ENCODE data around the gene FRMD4A.

FRMD4A gene

DNA sequence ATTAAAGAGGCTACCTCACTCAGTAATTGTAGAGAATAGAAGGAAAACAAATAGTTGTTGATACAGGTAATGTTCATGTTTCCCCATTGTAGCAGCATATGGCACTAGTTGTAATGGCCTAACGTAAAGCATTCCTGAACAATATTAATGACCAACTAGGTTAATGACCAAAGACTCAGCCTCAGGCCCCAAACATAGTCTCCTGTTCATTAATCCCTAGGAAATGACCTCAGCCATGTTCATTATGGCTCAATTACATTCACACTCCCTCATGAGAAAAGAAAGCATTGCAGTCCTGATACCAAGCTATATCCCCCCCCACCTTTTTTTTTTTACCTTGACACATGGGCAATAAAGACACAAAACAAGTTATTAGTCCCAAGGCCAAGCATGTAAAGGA lies 12.7 kb downstream of the FRMD4A start:
- Histone ChIP-seq H3K27ac (ENCODE audit: low read depth, low read length) (no peak overlapping the region), H3K9me3 (ENCODE audit: insufficient read depth, low read depth, low read length) (no peaks in the 10 kb centered on the region), H3K4me3 (ENCODE audit: low read length) (no peak overlapping the region), H3K36me3 (ENCODE audit: insufficient read depth, low read length) (no peaks in the 10 kb centered on the region), H3K27me3 (ENCODE audit: insufficient read depth, low read length) (no peaks in the 10 kb centered on the region), H3K9ac (ENCODE audit: low read depth, low read length) (no peak overlapping the region), H3K4me1 (ENCODE audit: insufficient read depth, low read length) (no peaks in the 10 kb centered on the region)
- 91% methylated on average over 1 of the region's 1 CpG for WGBS

- Histone ChIP-seq H3K4me1 (ENCODE audit: insufficient read depth, low read length) (no peaks in the 10 kb centered on the region), H3K36me3 (ENCODE audit: insufficient read depth, low read length) (no peaks in the 10 kb centered on the region), H3K9me3 (ENCODE audit: insufficient read depth, low read depth, low read length) (no peaks in the 10 kb centered on the region), H3K27me3 (ENCODE audit: insufficient read depth, low read length) (no peaks in the 10 kb centered on the region), H3K4me3 (ENCODE audit: low read length) (no peak overlapping the region), H3K9ac (ENCODE audit: low read depth, low read length) (no peak overlapping the region), H3K27ac (ENCODE audit: low read depth, low read length) (no peak overlapping the region)
- WGBS: 99% methylated on average over 3 of the region's 4 CpGs
Measured at GRCh38 chr10:14312014-14312413, 18.7 kb downstream of the FRMD4A start.

- Histone ChIP-seq H3K4me3 (ENCODE audit: low read length) (no peak overlapping the region), H3K27me3 (ENCODE audit: insufficient read depth, low read length) (no peaks in the 10 kb centered on the region), H3K9ac (ENCODE audit: low read depth, low read length) (no peak overlapping the region), H3K27ac (ENCODE audit: low read depth, low read length) (no peak overlapping the region), H3K36me3 (ENCODE audit: insufficient read depth, low read length) (no peaks in the 10 kb centered on the region), H3K9me3 (ENCODE audit: insufficient read depth, low read depth, low read length) (no peaks in the 10 kb centered on the region), H3K4me1 (ENCODE audit: insufficient read depth, low read length) (no peaks in the 10 kb centered on the region)
- 91% methylated on average over 6 of the region's 6 CpGs for WGBS
Measured at GRCh38 chr10:14311206-14311957, 19.3 kb downstream of the FRMD4A start.

GRCh38 chr10:14309593-14309992 lies 21.1 kb downstream of the FRMD4A start:
- Histone ChIP-seq H3K36me3 (ENCODE audit: insufficient read depth, low read length) (no peaks in the 10 kb centered on the region), H3K4me1 (ENCODE audit: insufficient read depth, low read length) (no peaks in the 10 kb centered on the region), H3K27me3 (ENCODE audit: insufficient read depth, low read length) (no peaks in the 10 kb centered on the region), H3K27ac (ENCODE audit: low read depth, low read length) (no peak overlapping the region), H3K9me3 (ENCODE audit: insufficient read depth, low read depth, low read length) (no peaks in the 10 kb centered on the region), H3K9ac (ENCODE audit: low read depth, low read length) (no peak overlapping the region), H3K4me3 (ENCODE audit: low read length) (no peak overlapping the region)
- WGBS: 89% methylated on average over 10 of the region's 10 CpGs

- H3K9ac ChIP-seq (ENCODE audit: low read depth, low read length): no peak overlapping the region
- H3K4me1 ChIP-seq (ENCODE audit: insufficient read depth, low read length): no peaks in the 10 kb centered on the region
- H3K9me3 ChIP-seq (ENCODE audit: insufficient read depth, low read depth, low read length): no peaks in the 10 kb centered on the region
- H3K36me3 ChIP-seq (ENCODE audit: insufficient read depth, low read length): no peaks in the 10 kb centered on the region
- H3K4me3 ChIP-seq (ENCODE audit: low read length): no peak overlapping the region
- 98% methylated on average over 5 of the region's 5 CpGs for WGBS
- no peaks in the 10 kb centered on the region for H3K27me3 ChIP-seq (ENCODE audit: insufficient read depth, low read length)
- no peak overlapping the region for H3K27ac ChIP-seq (ENCODE audit: low read depth, low read length)
Measured at GRCh38 chr10:14306190-14306589, 24.5 kb downstream of the FRMD4A start.

- H3K27me3 ChIP-seq (ENCODE audit: insufficient read depth, low read length): no peaks in the 10 kb centered on the region
- no peak overlapping the region for H3K9ac ChIP-seq (ENCODE audit: low read depth, low read length)
- no peak overlapping the region for H3K4me3 ChIP-seq (ENCODE audit: low read length)
- WGBS: 96% methylated on average over 5 of the region's 5 CpGs
- no peak overlapping the region for H3K27ac ChIP-seq (ENCODE audit: low read depth, low read length)
- H3K36me3 ChIP-seq (ENCODE audit: insufficient read depth, low read length): no peaks in the 10 kb centered on the region
- no peaks in the 10 kb centered on the region for H3K9me3 ChIP-seq (ENCODE audit: insufficient read depth, low read depth, low read length)
- no peaks in the 10 kb centered on the region for H3K4me1 ChIP-seq (ENCODE audit: insufficient read depth, low read length)
Measured at GRCh38 chr10:14304046-14304445, 26.7 kb downstream of the FRMD4A start.

DNA sequence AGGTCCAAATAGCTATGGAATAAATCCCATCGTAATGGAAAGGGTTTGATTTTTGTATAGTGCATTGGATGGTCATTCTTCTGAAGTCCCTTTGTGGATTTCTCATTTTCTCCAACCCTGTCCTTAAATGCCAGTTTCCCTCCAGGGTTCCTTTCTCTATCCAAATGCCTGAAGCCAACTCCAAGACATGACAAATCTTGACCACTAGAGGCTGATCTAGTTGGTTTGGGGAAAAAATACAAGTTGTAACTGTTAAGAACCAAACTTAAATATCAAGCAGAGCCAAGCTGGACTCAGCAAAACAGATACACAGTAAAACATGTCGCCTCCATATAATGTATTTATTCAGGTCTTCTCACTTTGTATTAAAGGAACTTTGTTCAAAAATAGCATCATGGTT lies 28.7 kb downstream of the FRMD4A start:
- H3K4me3 ChIP-seq (ENCODE audit: low read length): no peak overlapping the region
- H3K4me1 ChIP-seq (ENCODE audit: insufficient read depth, low read length): no peaks in the 10 kb centered on the region
- no peaks in the 10 kb centered on the region for H3K9me3 ChIP-seq (ENCODE audit: insufficient read depth, low read depth, low read length)
- H3K27me3 ChIP-seq (ENCODE audit: insufficient read depth, low read length): no peaks in the 10 kb centered on the region
- no peak overlapping the region for H3K27ac ChIP-seq (ENCODE audit: low read depth, low read length)
- 100% methylated on average over 1 of the region's 2 CpGs for WGBS
- H3K9ac ChIP-seq (ENCODE audit: low read depth, low read length): no peak overlapping the region
- no peaks in the 10 kb centered on the region for H3K36me3 ChIP-seq (ENCODE audit: insufficient read depth, low read length)

DNA sequence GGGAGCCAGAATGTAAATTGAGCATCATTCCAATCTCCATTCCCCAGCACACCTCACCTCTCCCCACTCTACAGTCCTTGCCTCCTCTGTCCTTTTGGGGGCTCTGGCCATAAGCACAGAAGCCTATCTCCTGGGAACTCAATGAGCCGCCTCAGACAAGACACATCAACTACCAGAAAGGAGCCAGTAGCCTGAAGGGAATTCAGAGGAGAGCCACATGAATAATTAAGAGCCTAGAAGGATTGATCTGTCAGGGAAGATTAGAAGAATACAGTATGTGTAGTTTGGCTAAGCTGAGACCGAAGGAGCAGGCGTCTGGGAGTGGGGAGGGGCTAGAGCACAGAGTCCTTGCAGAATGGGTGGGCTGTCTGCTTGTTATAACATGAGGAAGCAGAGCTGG lies 31.2 kb downstream of the FRMD4A start:
- no peak overlapping the region for H3K27ac ChIP-seq (ENCODE audit: low read depth, low read length)
- H3K4me3 ChIP-seq (ENCODE audit: low read length): no peak overlapping the region
- no peaks in the 10 kb centered on the region for H3K27me3 ChIP-seq (ENCODE audit: insufficient read depth, low read length)
- H3K36me3 ChIP-seq (ENCODE audit: insufficient read depth, low read length): no peaks in the 10 kb centered on the region
- no peak overlapping the region for H3K9ac ChIP-seq (ENCODE audit: low read depth, low read length)
- WGBS: 80% methylated on average over 3 of the region's 3 CpGs
- H3K9me3 ChIP-seq (ENCODE audit: insufficient read depth, low read depth, low read length): no peaks in the 10 kb centered on the region
- H3K4me1 ChIP-seq (ENCODE audit: insufficient read depth, low read length): no peaks in the 10 kb centered on the region

GRCh38 chr10:14296065-14296709 lies 34.5 kb downstream of the FRMD4A start:
- Histone ChIP-seq H3K9me3 (ENCODE audit: insufficient read depth, low read depth, low read length) (peaks cover 19% of the 10 kb centered on the region), H3K36me3 (ENCODE audit: insufficient read depth, low read length) (no peaks in the 10 kb centered on the region), H3K27ac (ENCODE audit: low read depth, low read length) (no peak overlapping the region), H3K9ac (ENCODE audit: low read depth, low read length) (no peak overlapping the region), H3K4me1 (ENCODE audit: insufficient read depth, low read length) (no peaks in the 10 kb centered on the region), H3K27me3 (ENCODE audit: insufficient read depth, low read length) (no peaks in the 10 kb centered on the region), H3K4me3 (ENCODE audit: low read length) (no peak overlapping the region)
- WGBS: 81% methylated on average over 6 of the region's 9 CpGs

DNA sequence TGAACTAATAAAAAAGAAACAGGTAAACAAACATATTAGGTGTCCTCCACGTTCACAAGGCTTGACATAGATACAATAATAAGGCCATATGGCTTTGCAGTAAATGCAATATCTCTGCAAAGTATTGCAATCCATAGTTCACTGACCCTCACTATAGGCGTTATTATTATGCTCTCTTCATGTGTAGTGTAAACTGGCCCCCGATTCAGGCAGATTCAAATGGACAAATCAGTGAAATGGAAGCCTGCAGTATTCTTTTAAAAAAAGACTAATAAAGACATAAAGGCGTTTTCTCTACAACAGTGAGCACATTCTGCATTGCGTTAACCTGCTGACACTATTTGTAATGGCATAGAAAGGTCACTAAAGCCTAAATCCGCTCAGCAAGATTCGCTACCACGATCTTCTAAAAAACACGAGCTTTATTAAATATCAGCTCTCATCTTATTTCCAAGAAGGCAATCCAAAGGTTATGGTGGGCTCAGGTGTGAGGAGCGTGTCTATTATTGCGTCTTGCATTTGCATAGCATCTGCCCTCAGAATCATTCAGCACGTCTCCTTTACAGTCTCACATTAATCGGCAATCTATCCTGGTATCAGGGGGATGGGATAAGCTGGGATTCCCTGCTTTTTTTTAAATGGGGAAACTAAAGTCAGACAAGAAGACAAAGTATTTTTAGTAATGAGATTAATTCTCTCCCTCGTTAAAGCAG lies 36.2 kb downstream of the FRMD4A start:
- Histone ChIP-seq H3K9me3 (ENCODE audit: insufficient read depth, low read depth, low read length) (peaks cover 32% of the 10 kb centered on the region), H3K9ac (ENCODE audit: low read depth, low read length) (no peak overlapping the region), H3K4me1 (ENCODE audit: insufficient read depth, low read length) (no peaks in the 10 kb centered on the region), H3K4me3 (ENCODE audit: low read length) (no peak overlapping the region), H3K36me3 (ENCODE audit: insufficient read depth, low read length) (no peaks in the 10 kb centered on the region), H3K27ac (ENCODE audit: low read depth, low read length) (no peak overlapping the region), H3K27me3 (ENCODE audit: insufficient read depth, low read length) (no peaks in the 10 kb centered on the region)
- WGBS: 92% methylated on average over 14 of the region's 14 CpGs

- Histone ChIP-seq H3K9me3 (ENCODE audit: insufficient read depth, low read depth, low read length) (peaks cover 32% of the 10 kb centered on the region), H3K27me3 (ENCODE audit: insufficient read depth, low read length) (no peaks in the 10 kb centered on the region), H3K4me3 (ENCODE audit: low read length) (no peak overlapping the region), H3K27ac (ENCODE audit: low read depth, low read length) (no peak overlapping the region), H3K9ac (ENCODE audit: low read depth, low read length) (no peak overlapping the region), H3K4me1 (ENCODE audit: insufficient read depth, low read length) (no peaks in the 10 kb centered on the region), H3K36me3 (ENCODE audit: insufficient read depth, low read length) (no peaks in the 10 kb centered on the region)
- 83% methylated on average over 2 of the region's 3 CpGs for WGBS
Measured at GRCh38 chr10:14293526-14293925, 37.2 kb downstream of the FRMD4A start.

All from HUES64 (cell line).